Jurkat, Clone E6-1 (cell line): ENCODE results near the gene LILRA2.
"Not testable (repeated sequence)": the region's sequence is repeated elsewhere in the genome, so short reads cannot be mapped to it uniquely, and the experiment has no call there.

Experiments
- DNase-seq: peaks from one replicate; pipeline ENCODE4 v3.0.0-alpha.2; 2011; ENCODE audit warnings: low read depth, low spot score
- H3K4me3 ChIP-seq: 2 replicates; pipeline ENCODE4 v1.5.1; 2011; ENCODE audit warnings: mild to moderate bottlenecking, low read length, control low read depth, moderate library complexity

Gene LILRA2

DNA sequence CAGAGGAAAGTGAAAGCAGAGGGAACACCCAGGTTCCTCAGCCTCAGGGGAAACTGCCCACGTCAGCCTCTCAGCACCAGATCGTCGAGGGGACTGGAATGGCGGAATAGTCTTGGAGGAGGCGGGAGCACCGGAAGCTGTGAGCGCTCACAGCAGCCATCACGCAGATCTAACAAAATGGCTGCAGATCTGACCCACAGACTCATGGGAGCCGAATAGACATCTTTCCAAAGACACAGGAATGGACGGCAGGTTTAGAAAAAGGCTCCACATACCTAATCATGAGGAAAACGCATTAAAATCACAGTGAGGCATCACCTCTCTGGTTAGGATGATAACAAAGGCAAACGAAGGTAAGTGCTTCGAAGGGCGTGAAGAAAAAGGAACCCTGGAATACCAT lies 11.8 kb upstream of the LILRA2 start:
- no peak for DNase-seq

GRCh38 chr19:54563206-54563605 lies 10.4 kb upstream of the LILRA2 start:
- not testable (repeated sequence) for DNase-seq, H3K4me3 ChIP-seq

More for the DNA sequence above, 11.8 kb upstream of the LILRA2 start:
- no peak overlapping the region for H3K4me3 ChIP-seq

DNA sequence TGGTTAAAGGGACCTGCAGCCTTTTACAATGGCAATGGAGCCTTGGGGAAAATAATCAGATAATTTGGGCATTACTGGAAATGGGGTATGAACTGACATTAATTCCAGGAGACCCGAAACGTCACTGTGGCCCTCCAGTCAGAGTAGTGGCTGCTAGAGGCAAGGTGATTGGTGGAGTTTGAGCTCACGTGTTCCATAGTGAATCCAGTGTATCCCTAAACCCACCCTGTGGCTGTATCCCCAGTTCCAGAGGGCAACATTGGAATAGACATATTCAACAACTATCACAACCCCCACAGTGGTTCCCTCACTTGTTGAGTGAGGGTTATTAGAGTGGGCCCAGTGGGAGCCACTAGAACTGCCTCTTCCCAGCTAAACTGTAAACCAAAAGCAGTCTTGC lies 3.3 kb upstream of the LILRA2 start:
- no peak for DNase-seq
- no peak overlapping the region for H3K4me3 ChIP-seq

- H3K4me3 ChIP-seq, DNase-seq: not testable (repeated sequence)
Measured at GRCh38 chr19:54571715-54572615, 1.6 kb upstream of the LILRA2 start.

GRCh38 chr19:54572696-54573311 lies 786 bp upstream of the LILRA2 start:
- no peak for DNase-seq
- H3K4me3 ChIP-seq, result no peak overlapping the region

GRCh38 chr19:54574051-54574450 lies 461 bp downstream of the LILRA2 start:
- no peak overlapping the region for H3K4me3 ChIP-seq
- no peak for DNase-seq

- DNase-seq, result no peak
- H3K4me3 ChIP-seq, result no peak overlapping the region
Measured at GRCh38 chr19:54574527-54575056, 1.0 kb downstream of the LILRA2 start.

GRCh38 chr19:54575205-54575604 lies 1.6 kb downstream of the LILRA2 start:
- not testable (repeated sequence) for H3K4me3 ChIP-seq, DNase-seq

- no peak for DNase-seq
- H3K4me3 ChIP-seq, result no peak overlapping the region
Measured at GRCh38 chr19:54576411-54576976, 2.9 kb downstream of the LILRA2 start.

DNA sequence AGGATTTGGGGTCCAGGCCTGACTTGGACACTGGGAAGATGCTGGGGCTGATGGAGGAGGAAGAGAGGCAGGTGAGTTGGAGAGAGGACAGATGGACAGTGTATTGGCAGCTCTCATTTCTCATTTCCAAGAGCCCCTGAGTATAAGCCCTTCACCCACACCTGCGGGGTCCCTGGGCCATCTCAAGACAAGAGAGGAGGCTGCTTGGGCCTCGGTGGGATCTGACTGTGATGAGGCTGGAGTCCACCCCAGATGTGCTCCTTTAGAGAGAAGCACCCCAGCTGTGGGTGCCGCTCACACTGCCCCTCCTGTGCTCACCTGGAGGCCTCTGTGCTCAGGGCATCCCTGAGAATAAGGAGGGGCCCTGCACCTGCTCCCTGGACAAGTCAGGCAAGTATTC lies 3.7 kb downstream of the LILRA2 start:
- no peak overlapping the region for H3K4me3 ChIP-seq
- no peak for DNase-seq

GRCh38 chr19:54578268-54578667 lies 4.7 kb downstream of the LILRA2 start:
- not testable (repeated sequence) for DNase-seq, H3K4me3 ChIP-seq

GRCh38 chr19:54586397-54586796 lies 12.8 kb downstream of the LILRA2 start:
- no peak overlapping the region for H3K4me3 ChIP-seq
- DNase-seq, result no peak

GRCh38 chr19:54587026-54587425 lies 13.4 kb downstream of the LILRA2 start:
- H3K4me3 ChIP-seq, result no peak overlapping the region

GRCh38 chr19:54593445-54593844 lies 19.9 kb downstream of the LILRA2 start, which contains the start of gene LILRA1:
Gene LILRA1 (plus strand): TSS chr19:54593632. CDS start chr19:54594245, 613 bp downstream.
- DNase-seq, H3K4me3 ChIP-seq: not testable (repeated sequence)

More at GRCh38 chr19:54587026-54587425, 13.4 kb downstream of the LILRA2 start:
- DNase-seq, result no peak

DNA sequence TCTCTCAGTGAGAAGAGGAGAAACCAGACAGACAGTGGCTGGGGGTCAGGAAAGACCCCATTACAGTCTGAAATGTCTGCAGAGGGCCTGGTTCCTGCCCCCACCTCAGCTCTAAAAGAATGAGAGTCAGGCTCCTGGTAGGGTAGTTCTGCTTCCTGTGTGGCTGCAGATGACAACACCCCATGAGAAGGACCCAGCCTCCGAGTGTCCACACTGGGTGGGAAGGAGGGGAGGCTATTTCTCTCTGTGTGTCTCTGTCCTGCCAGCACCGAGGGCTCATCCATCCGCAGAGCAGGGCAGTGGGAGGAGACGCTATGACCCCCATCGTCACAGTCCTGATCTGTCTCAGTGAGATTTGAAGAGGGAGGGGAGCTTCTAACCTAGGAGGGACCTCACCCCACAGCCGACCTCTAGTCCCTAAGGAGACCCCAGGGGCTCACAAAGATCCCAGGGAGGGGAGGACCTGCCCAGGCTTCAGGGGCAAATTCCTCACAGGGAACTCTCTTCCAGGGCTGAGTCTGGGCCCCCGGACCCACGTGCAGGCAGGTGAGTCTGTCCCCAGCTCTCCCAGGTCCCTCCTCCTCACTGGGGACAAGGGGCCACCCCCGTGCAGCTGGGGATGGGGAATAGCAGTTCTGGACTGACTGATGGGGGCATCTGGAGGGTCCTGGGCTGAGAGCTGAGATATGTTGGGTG lies 20.5 kb downstream of the LILRA2 start:
- H3K4me3 ChIP-seq, DNase-seq: not testable (repeated sequence)

GRCh38 chr19:54594737-54595136 lies 21.1 kb downstream of the LILRA2 start:
- DNase-seq, result no peak
- no peak overlapping the region for H3K4me3 ChIP-seq

DNA sequence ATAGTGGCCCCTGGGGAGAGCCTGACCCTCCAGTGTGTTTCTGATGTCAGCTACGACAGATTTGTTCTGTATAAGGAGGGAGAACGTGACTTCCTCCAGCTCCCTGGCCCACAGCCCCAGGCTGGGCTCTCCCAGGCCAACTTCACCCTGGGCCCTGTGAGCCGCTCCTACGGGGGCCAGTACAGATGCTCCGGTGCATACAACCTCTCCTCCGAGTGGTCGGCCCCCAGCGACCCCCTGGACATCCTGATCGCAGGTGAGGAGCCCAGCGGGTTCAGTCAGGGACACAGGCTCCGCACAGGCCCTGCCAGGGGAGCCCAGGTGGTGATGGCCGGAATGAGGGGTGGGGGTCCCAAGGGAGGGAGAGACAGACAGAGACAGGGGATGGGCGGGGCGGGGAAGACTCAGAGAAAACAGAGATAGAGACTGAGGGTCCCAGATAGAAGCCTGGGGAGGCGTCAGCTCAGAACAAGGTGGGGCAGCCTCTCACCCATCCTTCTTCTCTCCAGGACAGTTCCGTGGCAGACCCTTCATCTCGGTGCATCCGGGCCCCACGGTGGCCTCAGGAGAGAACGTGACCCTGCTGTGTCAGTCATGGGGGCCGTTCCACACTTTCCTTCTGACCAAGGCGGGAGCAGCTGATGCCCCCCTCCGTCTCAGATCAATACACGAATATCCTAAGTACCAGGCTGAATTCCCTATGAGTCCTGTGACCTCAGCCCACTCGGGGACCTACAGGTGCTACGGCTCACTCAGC lies 22.3 kb downstream of the LILRA2 start:
- H3K4me3 ChIP-seq, DNase-seq: not testable (repeated sequence)

DNA sequence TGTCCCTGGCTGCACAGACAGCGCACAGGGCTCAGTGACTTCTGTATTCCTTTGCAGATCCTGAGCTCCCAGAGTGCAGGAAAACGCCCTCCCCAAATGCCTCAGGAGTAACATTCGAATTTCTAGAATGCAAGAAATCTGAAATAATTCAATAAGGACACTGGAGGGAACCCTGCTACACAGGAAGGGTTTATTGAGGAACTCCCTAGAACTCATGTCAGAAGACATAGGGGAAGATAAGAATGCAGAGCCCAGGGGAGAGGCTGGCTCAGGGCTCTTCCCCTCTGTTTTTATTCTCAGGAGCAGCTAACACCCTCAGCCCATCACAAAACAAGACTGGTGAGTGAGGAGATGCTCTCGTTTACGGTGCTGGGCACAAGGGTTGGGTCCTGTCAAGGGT lies 26.6 kb downstream of the LILRA2 start:
- H3K4me3 ChIP-seq, result no peak overlapping the region
- DNase-seq, result no peak
